SK-N-SH (cell line): ENCODE measurements around the gene COL15A1. TPM values are rescaled to one million over a fixed set of nuclear protein-coding genes. Genes with fewer than 3 reads are reported as not detected.

Experiments
- CTCF ChIA-PET: fragments of 300-600, 350-600 bp; formaldehyde crosslinking; extraction: SDS; loops from one replicate; lab custom pipeline; 2021; lab: Yijun Ruan, JAX
- POLR2A ChIA-PET: fragments of 350-600 bp; sonication (Branson Sonifier 250); formaldehyde crosslinking; extraction: SDS; loops from one replicate; lab custom pipeline; 2020; ENCODE audit warnings: antibody characterized with exemption, inconsistent platforms; lab: Yijun Ruan, JAX
- DNase-seq: peaks from one replicate; pipeline ENCODE4 v3.0.0; 2012
- H2AFZ ChIP-seq: fragments of 200-600 bp; sonication (generic); 2 replicates; pipeline ENCODE4 v1.8.1; 2016; ENCODE audit warnings: antibody characterized with exemption, mild to moderate bottlenecking, low read depth
- H3F3A ChIP-seq: fragments of 200-600 bp; sonication (generic); replicated peaks from 2 replicates; pipeline ENCODE3; 2016; ENCODE audit warnings: antibody characterized with exemption, mild to moderate bottlenecking; ENCODE audit not compliant: insufficient read depth
- H3K27ac ChIP-seq, 2 experiments: fragments of 200-500 bp in 1 of 2; fragments of 200-600 bp in 1 of 2; sonication (Bioruptor generic) in 1 of 2; sonication (generic), shearing (Covaris generic) in 1 of 2; 2 replicates each; pipeline versions ENCODE4 v1.5.1 to v1.6.1; 2014 to 2016; ENCODE audit warnings: low read depth in 2 of 2, inconsistent platforms in 1 of 2, low read length in 1 of 2, mild to moderate bottlenecking in 1 of 2, mixed read lengths in 1 of 2
- H3K27me3 ChIP-seq: fragments of 200-600 bp; sonication (generic), shearing (Covaris generic); 2 replicates; pipeline ENCODE4 v1.6.1; 2016; ENCODE audit warnings: mixed run types; ENCODE audit not compliant: insufficient read depth
- H3K36me3 ChIP-seq, 2 experiments: fragments of 200-500 bp in 1 of 2; fragments of 200-600 bp in 1 of 2; sonication (Bioruptor generic) in 1 of 2; sonication (generic) in 1 of 2; replicated peaks in 1 of 2; 2 replicates each; pipeline versions ENCODE3 to v1.5.1; 2014 to 2016; ENCODE audit warnings: low read length in 1 of 2, mild to moderate bottlenecking in 1 of 2; ENCODE audit not compliant: insufficient read depth in 2 of 2, control insufficient read depth in 1 of 2
- H3K4me1 ChIP-seq, 2 experiments: fragments of 200-500 bp in 1 of 2; fragments of 200-600 bp in 1 of 2; sonication (Bioruptor generic) in 1 of 2; sonication (generic), shearing (Covaris generic) in 1 of 2; 2 replicates each; pipeline versions ENCODE4 v1.5.1 to v1.6.1; 2014 to 2016; ENCODE audit warnings: low read depth in 1 of 2, low read length in 1 of 2, mixed run types in 1 of 2; ENCODE audit not compliant: insufficient read depth in 2 of 2, control insufficient read depth in 1 of 2
- H3K4me2 ChIP-seq: fragments of 200-600 bp; sonication (generic), shearing (Covaris generic); 2 replicates; pipeline ENCODE4 v1.6.1; 2017; ENCODE audit warnings: mixed run types
- H3K4me3 ChIP-seq, 2 experiments: fragments of 200-500 bp in 1 of 2; fragments of 200-600 bp in 1 of 2; sonication (Bioruptor generic) in 1 of 2; sonication (generic), shearing (Covaris generic) in 1 of 2; 2 replicates each; pipeline versions ENCODE4 v1.5.1 to v1.8.1; 2014 to 2016; ENCODE audit warnings: low read depth in 2 of 2, inconsistent platforms in 1 of 2, low read length in 1 of 2, mild to moderate bottlenecking in 1 of 2, mixed read lengths in 1 of 2, moderate library complexity in 1 of 2
- H3K79me2 ChIP-seq: fragments of 200-600 bp; sonication (generic); 2 replicates; pipeline ENCODE4 v1.8.1; 2017; ENCODE audit warnings: mild to moderate bottlenecking; ENCODE audit not compliant: insufficient read depth
- H3K9ac ChIP-seq: fragments of 200-600 bp; sonication (generic); 2 replicates; pipeline ENCODE4 v1.6.1; 2017; ENCODE audit warnings: mixed run types
- H3K9me2 ChIP-seq: fragments of 200-600 bp; sonication (generic); 2 replicates; pipeline ENCODE4 v1.6.1; 2017; ENCODE audit warnings: mixed run types
- H3K9me3 ChIP-seq: fragments of 200-600 bp; sonication (generic); 2 replicates; pipeline ENCODE4 v1.6.1; 2017; ENCODE audit warnings: mixed run types, mild to moderate bottlenecking, moderate library complexity
- H4K20me1 ChIP-seq: fragments of 200-600 bp; sonication (generic); 2 replicates; pipeline ENCODE4 v1.6.1; 2017; ENCODE audit warnings: mild to moderate bottlenecking, mixed run types; ENCODE audit not compliant: insufficient read depth
- CHD2 ChIP-seq: fragments of 150-350 bp; IDR thresholded peaks from 2 replicates; pipeline ENCODE4 v1.6.1; 2018; ENCODE audit warnings: low read length; ENCODE audit not compliant: partially characterized antibody
- EP300 ChIP-seq, 2 experiments: IDR thresholded peaks; 2 replicates each; pipeline versions ENCODE4 v1.4.0 to v1.6.1; 2012; ENCODE audit warnings: borderline replicate concordance in 1 of 2, low read depth in 1 of 2, low read length in 1 of 2
- EZH2phosphoT487 ChIP-seq: fragments of 200-600 bp; sonication (generic); IDR thresholded peaks from 2 replicates; pipeline ENCODE4 v1.6.1; 2017; ENCODE audit warnings: low read depth, mixed run types, mild to moderate bottlenecking, antibody characterized with exemption, moderate library complexity, borderline replicate concordance
- FOSL2 ChIP-seq: IDR thresholded peaks from 2 replicates; pipeline ENCODE4 v1.4.0; 2012; ENCODE audit warnings: low read depth, mild to moderate bottlenecking, moderate library complexity, borderline replicate concordance
- FOXM1 ChIP-seq: IDR thresholded peaks from 2 replicates; pipeline ENCODE4 v1.4.0; 2012; ENCODE audit warnings: low read depth, mild to moderate bottlenecking
- GABPA ChIP-seq: IDR thresholded peaks from 2 replicates; pipeline ENCODE4 v1.4.0; 2012; ENCODE audit warnings: low read depth, mild to moderate bottlenecking
- GATA2 ChIP-seq: sonication (generic); formaldehyde crosslinking; IDR thresholded peaks from 2 replicates; pipeline ENCODE4 v1.5.0; 2020; ENCODE audit warnings: mild to moderate bottlenecking, missing genetic modification reagents
- NFIC ChIP-seq: IDR thresholded peaks from 2 replicates; pipeline ENCODE4 v1.4.0; 2012; ENCODE audit warnings: borderline replicate concordance
- RAD21 ChIP-seq: IDR thresholded peaks from 2 replicates; pipeline ENCODE4 v1.6.1; 2012; ENCODE audit warnings: mild to moderate bottlenecking, low read length
- RCOR1 ChIP-seq: fragments of 150-350 bp; IDR thresholded peaks from 2 replicates; pipeline ENCODE4 v1.6.1; 2017; ENCODE audit warnings: antibody characterized with exemption, low read length
- RFX5 ChIP-seq: IDR thresholded peaks from 2 replicates; pipeline ENCODE4 v1.6.1; 2012; ENCODE audit warnings: mild to moderate bottlenecking, improper control_type of control experiment, low read length
- RXRA ChIP-seq: IDR thresholded peaks from 2 replicates; pipeline ENCODE4 v1.4.0; 2012; ENCODE audit warnings: low read depth, mild to moderate bottlenecking, borderline replicate concordance
- YY1 ChIP-seq: IDR thresholded peaks from 2 replicates; pipeline ENCODE4 v1.4.0; 2012; ENCODE audit warnings: low read depth, mild to moderate bottlenecking
- WGBS: methylation state at CpG from one replicate; pipeline ENCODE4 v1.1.6; 2017; ENCODE audit warnings: low lambda C conversion rate; 5-methylcytosine and 5-hydroxymethylcytosine counted together
- polyA plus RNA-seq, 3 experiments: library from polyadenylated mRNA; depleted of rRNA; stranded (reverse); fragments of >200 nt; gene quantifications; 2 replicates each; pipeline ENCODE4 v1.2.3, GENCODE V29; 2012
- TF ChIP-seq, protein P1 (sequence below): fragments of 150-350 bp; IDR thresholded peaks from 2 replicates; pipeline ENCODE4 v1.6.1; 2017; ENCODE audit warnings: antibody characterized with exemption, low read length, low read depth, borderline replicate concordance
- TF ChIP-seq, protein P2 (sequence below): IDR thresholded peaks from 2 replicates; pipeline ENCODE4 v1.4.0; 2012; ENCODE audit warnings: low read depth

The COL15A1 gene
- polyA plus RNA-seq, 1 of the 3 experiments (the other 2 are of a cell fraction) = 0.84 TPM

DNA sequence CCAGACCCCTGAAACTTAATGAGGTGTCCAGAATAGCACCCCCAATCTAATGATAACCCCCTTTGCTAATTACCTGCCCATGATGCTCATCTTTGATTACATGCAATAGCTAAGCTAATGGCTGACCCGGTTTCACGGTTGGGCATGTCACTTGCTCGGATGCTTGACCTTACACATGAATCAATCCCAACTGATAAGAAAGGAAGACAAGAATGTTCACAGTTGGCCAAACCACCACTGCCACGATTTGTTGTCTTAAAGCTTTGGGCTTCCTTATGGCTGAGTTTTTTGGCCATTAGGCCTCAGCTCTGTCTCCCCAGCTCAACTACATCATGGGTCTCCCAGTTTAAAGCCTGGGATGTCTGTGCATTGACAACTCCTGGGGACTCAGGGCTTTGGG is 108.1 kb downstream of the COL15A1 start:
- H3K27me3 ChIP-seq = no peaks in the 10 kb centered on the region

DNA sequence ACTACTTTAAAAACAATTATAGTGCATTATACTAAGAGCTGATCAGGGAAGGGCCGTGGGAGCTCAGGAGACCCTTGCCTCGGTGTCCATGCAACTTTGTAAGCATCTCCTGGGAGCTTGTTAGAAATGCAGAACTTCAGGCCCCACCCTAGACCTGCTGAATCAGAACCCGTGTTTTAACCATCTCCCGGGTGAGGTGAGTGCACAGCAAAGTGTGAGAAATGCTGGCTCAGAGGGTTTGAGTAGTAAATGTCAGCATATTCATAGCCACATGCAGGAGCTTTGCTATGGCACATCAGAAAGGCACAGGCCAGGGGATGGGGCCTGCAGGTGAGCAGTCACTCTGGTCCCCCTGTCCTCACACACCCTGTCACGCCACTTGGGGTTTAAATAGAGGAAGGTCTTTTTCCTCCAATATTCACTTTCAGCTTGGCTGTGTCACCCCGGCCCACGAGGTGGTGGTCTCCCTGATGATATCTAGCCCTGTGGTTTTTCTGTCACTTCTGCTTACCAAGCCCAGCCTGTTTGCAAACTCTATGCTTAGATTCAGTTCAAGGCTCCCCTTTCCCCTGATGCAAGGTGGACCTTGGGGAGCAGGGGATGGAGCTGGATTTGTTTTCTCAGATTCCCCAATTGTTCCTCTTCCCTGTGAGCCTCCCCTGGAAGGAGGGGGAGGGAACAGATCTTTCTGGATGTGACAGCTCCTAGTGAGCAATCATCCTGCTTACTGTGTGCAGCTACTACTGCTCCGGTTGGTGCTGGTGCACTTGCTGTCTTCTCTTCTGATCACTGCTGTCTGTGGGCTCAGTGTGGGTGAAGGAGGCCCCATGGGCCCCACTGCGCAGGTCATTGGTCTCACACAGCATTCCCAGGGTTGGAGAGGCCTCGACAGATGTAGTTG is 109.4 kb downstream of the COL15A1 start:
- H3K9me3 ChIP-seq = no peaks in the 10 kb centered on the region
- no peaks in the 10 kb centered on the region for H3K4me1 ChIP-seq
- TF ChIP-seq NFIC = no peak
- TF ChIP-seq YY1 = no peak
- TF ChIP-seq, protein P1, sequence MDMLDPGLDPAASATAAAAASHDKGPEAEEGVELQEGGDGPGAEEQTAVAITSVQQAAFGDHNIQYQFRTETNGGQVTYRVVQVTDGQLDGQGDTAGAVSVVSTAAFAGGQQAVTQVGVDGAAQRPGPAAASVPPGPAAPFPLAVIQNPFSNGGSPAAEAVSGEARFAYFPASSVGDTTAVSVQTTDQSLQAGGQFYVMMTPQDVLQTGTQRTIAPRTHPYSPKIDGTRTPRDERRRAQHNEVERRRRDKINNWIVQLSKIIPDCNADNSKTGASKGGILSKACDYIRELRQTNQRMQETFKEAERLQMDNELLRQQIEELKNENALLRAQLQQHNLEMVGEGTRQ = no peak
- TF ChIP-seq EP300 (IDR thresholded peaks at IDR 0.05; ENCODE audit: borderline replicate concordance in 1 of 2, low read depth in 1 of 2, low read length in 1 of 2) = no peak
- TF ChIP-seq RXRA = no peak
- TF ChIP-seq GATA2 (CRISPR knock-in tag) = no peak
- no peak for TF ChIP-seq CHD2
- no peak for TF ChIP-seq EZH2phosphoT487
- no peak for TF ChIP-seq FOSL2
- TF ChIP-seq FOXM1 = no peak
- no peak for TF ChIP-seq RAD21
- TF ChIP-seq, protein P2, sequence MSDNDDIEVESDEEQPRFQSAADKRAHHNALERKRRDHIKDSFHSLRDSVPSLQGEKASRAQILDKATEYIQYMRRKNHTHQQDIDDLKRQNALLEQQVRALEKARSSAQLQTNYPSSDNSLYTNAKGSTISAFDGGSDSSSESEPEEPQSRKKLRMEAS = no peak
- CTCF ChIA-PET = interaction anchor here (0.6 kb wide), 1 partner anchor 13 kb away, joined by 3 read pairs; no protein-coding TSS in a partner anchor
- DNase-seq = no peak
- POLR2A ChIA-PET = no interaction called here
- H4K20me1 ChIP-seq = no peaks in the 10 kb centered on the region
- no peak overlapping the region for H3K27ac ChIP-seq
- H3K36me3 ChIP-seq = no peaks in the 10 kb centered on the region
- H3F3A ChIP-seq = no peaks in the 10 kb centered on the region
- no peaks in the 10 kb centered on the region for H3K79me2 ChIP-seq
- no peak overlapping the region for H3K9ac ChIP-seq
- H3K4me3 ChIP-seq = no peak overlapping the region
- 74% methylated on average over 7 of the region's 10 CpGs for WGBS
- no peak overlapping the region for H2AFZ ChIP-seq
- H3K9me2 ChIP-seq = no peaks in the 10 kb centered on the region
- H3K27me3 ChIP-seq = no peaks in the 10 kb centered on the region
- H3K4me2 ChIP-seq = no peak overlapping the region

More for the DNA sequence above, 108.1 kb downstream of the COL15A1 start:
- Histone ChIP-seq H3K9me3 (no peaks in the 10 kb centered on the region), H3K9ac (no peak overlapping the region), H3K79me2 (no peaks in the 10 kb centered on the region), H2AFZ (no peak overlapping the region), H3F3A (no peaks in the 10 kb centered on the region), H3K36me3 (no peaks in the 10 kb centered on the region), H4K20me1 (no peaks in the 10 kb centered on the region), H3K9me2 (no peaks in the 10 kb centered on the region), H3K27ac (no peak overlapping the region), H3K4me1 (no peaks in the 10 kb centered on the region), H3K4me2 (no peak overlapping the region), H3K4me3 (no peak overlapping the region)
- no peak for TF ChIP-seq RCOR1
- TF ChIP-seq GABPA = no peak
- no peak for TF ChIP-seq YY1
- no peak for TF ChIP-seq RFX5
- 68% methylated on average over 4 of the region's 4 CpGs for WGBS
- CTCF ChIA-PET = interaction anchor here (0.8 to 1.3 kb wide), 2 partner anchors 10 to 204 kb away, joined by 3 read pairs; no protein-coding TSS in a partner anchor
- POLR2A ChIA-PET = no interaction called here
- no peak for DNase-seq
